K562 (cell line): ENCODE results near the gene VEGFC. TPM values are rescaled to one million over a fixed set of nuclear protein-coding genes. Genes with fewer than 3 reads are reported as not detected.

Experiments
- CREB3 ChIP-seq: fragments of 450-650 bp; conservative IDR thresholded peaks from 2 replicates; pipeline ENCODE4 v1.6.1; 2016; ENCODE audit warnings: missing genetic modification characterization, low read depth, mild to moderate bottlenecking, missing compliant biosample characterization, moderate library complexity
- CREB5 ChIP-seq: fragments of 250-450 bp; sonication (Bioruptor Pico); IDR thresholded peaks from 2 replicates; pipeline ENCODE4 v1.5.0; 2020; ENCODE audit warnings: mild to moderate bottlenecking
- CREM ChIP-seq: IDR thresholded peaks from 2 replicates; pipeline ENCODE4 v1.6.1; 2014; ENCODE audit warnings: antibody characterized with exemption, low read depth
- HMG20A ChIP-seq: fragments of 450-650 bp; formaldehyde crosslinking; conservative IDR thresholded peaks from 2 replicates; pipeline ENCODE4 v1.4.0; 2020; ENCODE audit warnings: mild to moderate bottlenecking, mixed read lengths
- MLLT1 ChIP-seq, 2 experiments: fragments of 450-650 bp; IDR thresholded peaks; 2 replicates each; pipeline ENCODE4 v1.6.1; 2016
- PTBP1 ChIP-seq: fragments of 200-400 bp; formaldehyde crosslinking; IDR thresholded peaks from 2 replicates; pipeline ENCODE4 v1.6.1; 2017; ENCODE audit warnings: low read depth, low read length
- RBM15 ChIP-seq: fragments of 200-400 bp; formaldehyde crosslinking; IDR thresholded peaks from 2 replicates; pipeline ENCODE4 v1.6.1; 2018; ENCODE audit warnings: mild to moderate bottlenecking, low read length, moderate library complexity; ENCODE audit not compliant: insufficient read depth
- U2AF2 ChIP-seq: fragments of 200-400 bp; formaldehyde crosslinking; optimal IDR thresholded peaks from 2 replicates; pipeline ENCODE3; 2017; ENCODE audit warnings: low read depth, mild to moderate bottlenecking, low read length
- ZNF408 ChIP-seq: fragments of 250-450 bp; sonication (Bioruptor Pico); IDR thresholded peaks from 2 replicates; pipeline ENCODE4 v1.4.0; 2020; ENCODE audit warnings: low read depth, mild to moderate bottlenecking, moderate library complexity
- ZNF445 ChIP-seq: fragments of 250-450 bp; sonication (Bioruptor Pico); IDR thresholded peaks from 2 replicates; pipeline ENCODE4 v1.4.0; 2020; ENCODE audit warnings: low read depth, mild to moderate bottlenecking, moderate library complexity
- ZNF668 ChIP-seq: fragments of 250-450 bp; sonication (Bioruptor Pico); IDR thresholded peaks from 2 replicates; pipeline ENCODE4 v1.8.0; 2022; ENCODE audit warnings: mild to moderate bottlenecking, inconsistent platforms
- polyA plus RNA-seq, 8 experiments: library from polyadenylated mRNA; depleted of rRNA in 4 of 8; stranded (reverse) in 5 of 8; unstranded in 3 of 8; fragments of >200 nt; fragmentation: Nextera tagmentation in 2 of 8; fragmentation: Illumina TruSeq in 1 of 8; extraction: Ambion mirVana in 2 of 8; extraction: Trizol in 1 of 8; gene quantifications; 2 replicates each; pipeline versions ENCODE4 v1.2.1 to v1.2.3, GENCODE V29; 2011 to 2014; ENCODE audit warnings: inconsistent platforms in 1 of 8, missing spikeins in 1 of 8
- total RNA-seq, 7 experiments: library from RNA; depleted of rRNA in 6 of 7; stranded (reverse); fragments of >200 nt in 6 of 7; fragmentation: Illumina TruSeq in 2 of 7; extraction: Trizol in 2 of 7; gene quantifications; 2 replicates each; pipeline versions ENCODE4 v1.2.1 to v1.2.3, GENCODE V29; 2011 to 2021; ENCODE audit warnings: low replicate concordance in 1 of 7

Gene VEGFC
- total and polyA plus RNA-seq, 9 of the 15 experiments (the other 6 are each of a cell fraction or from before 2014, with no cell fraction given) = not detected

GRCh38 chr4:176636292-176636691 is 156.4 kb downstream of the VEGFC start (continued):
- TF ChIP-seq MLLT1 (IDR thresholded peaks at IDR 0.05) = no peak
- TF ChIP-seq CREM = no peak
- no peak for TF ChIP-seq RBM15
- TF ChIP-seq ZNF668 = no peak
- TF ChIP-seq U2AF2 = no peak
- no peak for TF ChIP-seq HMG20A (CRISPR knock-in tag)
- TF ChIP-seq CREB3 (tag) = no peak
- no peak for TF ChIP-seq ZNF408
- TF ChIP-seq PTBP1 = no peak
- no peak for TF ChIP-seq CREB5
- no peak for TF ChIP-seq ZNF445 (CRISPR knock-in tag)
